BLaER1 (cell line): ENCODE data around the gene KNDC1.
A peak's percentile ranks its signal among the peaks of the same experiment; 100 is the strongest.

ENCODE experiments used
- H3K27ac ChIP-seq: shearing (Covaris generic); formaldehyde crosslinking; 2 replicates; pipeline ENCODE4 v1.8.1; 2022
- H3K27me3 ChIP-seq: shearing (Covaris generic); formaldehyde crosslinking; 2 replicates; pipeline ENCODE4 v1.8.1; 2022
- H3K36me3 ChIP-seq: shearing (Covaris generic); formaldehyde crosslinking; 2 replicates; pipeline ENCODE4 v1.8.1; 2022
- H3K4me1 ChIP-seq: shearing (Covaris generic); formaldehyde crosslinking; 2 replicates; pipeline ENCODE4 v1.8.1; 2022
- H3K4me2 ChIP-seq: shearing (Covaris generic); formaldehyde crosslinking; 2 replicates; pipeline ENCODE4 v1.8.1; 2022
- H3K4me3 ChIP-seq: shearing (Covaris generic); formaldehyde crosslinking; 2 replicates; pipeline ENCODE4 v1.8.1; 2022
- H3K9ac ChIP-seq: shearing (Covaris generic); formaldehyde crosslinking; 2 replicates; pipeline ENCODE4 v1.8.1; 2022
- H3K9me3 ChIP-seq: shearing (Covaris generic); formaldehyde crosslinking; 2 replicates; pipeline ENCODE4 v1.8.1; 2022
- H4K20me1 ChIP-seq: shearing (Covaris generic); formaldehyde crosslinking; 2 replicates; pipeline ENCODE4 v1.8.1; 2022
- Cebpa-rat ChIP-seq: shearing (Covaris generic); IDR thresholded peaks from 2 replicates; pipeline ENCODE4 v1.8.1; 2022

KNDC1 gene

DNA sequence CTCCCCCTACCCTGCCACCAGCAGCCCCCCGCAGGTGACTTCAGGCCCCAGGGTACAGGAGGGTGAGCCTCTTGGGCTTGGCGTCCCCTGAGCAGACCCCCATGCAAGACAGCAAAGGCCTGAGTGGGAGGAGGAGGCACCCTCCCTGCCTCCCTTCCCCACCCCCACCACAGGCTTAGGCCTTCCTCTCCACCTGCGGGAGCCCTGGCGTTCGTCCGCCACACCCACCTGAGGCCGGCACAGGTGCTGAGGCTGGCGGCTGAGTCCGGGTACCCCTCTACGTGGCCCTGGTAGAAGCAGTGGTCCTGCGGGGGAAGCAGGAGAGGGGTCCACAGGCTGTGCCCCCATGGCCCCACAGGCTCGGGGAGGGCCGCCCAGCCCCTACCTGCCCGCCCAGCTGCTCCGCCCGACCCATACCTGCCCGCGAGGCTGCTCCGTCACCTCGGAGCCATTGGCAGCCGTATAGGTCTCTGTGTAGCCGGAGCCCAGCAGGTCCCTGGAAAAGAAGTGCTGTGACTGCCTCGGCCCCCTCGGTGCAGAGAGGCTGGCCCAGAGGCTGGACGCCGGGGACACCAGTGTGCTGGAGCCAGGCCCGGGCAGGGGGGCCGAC is 113.6 kb downstream of the KNDC1 start:
- H3K4me1 ChIP-seq = peaks cover 59% of the 10 kb centered on the region
- no peak for TF ChIP-seq Cebpa-rat

DNA sequence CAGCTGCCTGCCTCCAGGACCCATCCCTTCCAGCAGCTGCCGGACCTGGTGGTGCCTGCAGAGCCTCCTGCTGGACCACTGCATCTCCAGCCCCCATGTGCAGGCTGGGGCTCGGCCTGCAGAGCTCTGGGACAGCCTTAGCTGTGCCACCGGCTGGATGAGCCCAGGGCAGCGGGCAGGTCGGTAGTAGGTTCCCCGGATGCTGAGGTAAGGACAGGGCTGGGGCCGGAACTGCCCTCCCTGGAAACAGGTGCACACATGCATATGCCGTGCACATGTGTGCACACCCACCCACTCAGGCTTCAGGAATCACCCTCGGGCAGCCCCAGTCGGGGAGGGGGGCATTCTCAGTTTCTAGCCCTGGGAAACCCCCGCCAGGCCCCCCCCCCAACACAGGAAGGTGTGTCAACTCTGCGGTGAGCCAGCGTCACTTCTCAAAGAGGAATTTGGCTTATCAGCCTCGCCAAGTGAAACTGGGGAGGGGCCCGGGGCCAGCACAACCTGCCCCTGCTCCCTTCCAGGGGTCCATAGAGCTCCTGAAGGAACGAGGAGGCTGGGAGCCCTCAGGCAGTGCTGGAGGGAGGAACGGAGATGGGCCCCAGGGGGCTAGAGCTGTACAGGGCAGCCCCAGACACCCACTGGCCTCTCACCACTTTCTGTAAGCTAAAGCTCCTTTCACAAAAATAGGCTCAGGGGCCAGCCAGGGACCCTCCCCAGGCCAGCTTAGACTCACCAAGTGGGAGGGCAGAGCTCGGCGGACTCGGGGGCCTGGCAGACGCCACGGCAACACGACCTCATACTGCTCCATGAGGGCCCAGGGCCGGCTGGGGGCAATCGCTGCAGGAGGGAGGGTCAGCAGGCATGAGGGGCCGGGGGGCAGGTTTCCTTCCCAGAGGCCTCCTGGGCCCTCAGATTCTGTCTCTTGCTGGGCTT is 115.0 kb downstream of the KNDC1 start:
- Histone ChIP-seq H3K4me1 (peaks cover 61% of the 10 kb centered on the region), H4K20me1 (peaks cover 56% of the 10 kb centered on the region), H3K4me2 (peak overlapping the region; percentile 96), H3K27ac (no peak overlapping the region), H3K4me3 (peak overlapping the region; percentile 45), H3K9ac (no peak overlapping the region), H3K9me3 (no peaks in the 10 kb centered on the region), H3K36me3 (peaks cover 21% of the 10 kb centered on the region), H3K27me3 (peaks cover 30% of the 10 kb centered on the region)
- TF ChIP-seq Cebpa-rat = no peak

More for the DNA sequence above, 113.6 kb downstream of the KNDC1 start:
- Histone ChIP-seq H3K9me3 (no peaks in the 10 kb centered on the region), H3K4me3 (no peak overlapping the region), H3K9ac (no peak overlapping the region), H3K36me3 (peaks cover 7% of the 10 kb centered on the region; the same call in 1 of the 2 replicates), H4K20me1 (peaks cover 43% of the 10 kb centered on the region), H3K4me2 (no peak overlapping the region), H3K27ac (no peak overlapping the region), H3K27me3 (peaks cover 30% of the 10 kb centered on the region)

DNA sequence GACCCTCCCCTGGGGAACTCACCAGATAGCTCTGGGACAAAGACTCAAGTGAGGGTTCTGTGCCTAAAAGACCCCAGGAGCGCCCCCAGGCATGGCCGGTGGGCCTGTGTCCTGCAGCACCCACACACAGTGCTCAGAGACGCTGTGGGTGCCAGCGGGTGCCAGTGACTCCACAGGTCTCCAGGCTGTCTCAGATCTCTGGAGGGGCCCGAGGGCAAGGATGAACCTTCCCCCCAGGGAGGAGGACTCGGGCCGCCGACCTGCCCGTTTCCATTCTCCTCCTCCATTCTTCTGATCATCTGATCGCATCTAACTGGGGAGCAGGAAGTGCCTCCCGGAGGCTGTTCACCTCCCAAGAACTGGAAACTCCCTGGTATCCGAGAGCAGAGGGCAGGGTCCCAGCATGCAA is 115.7 kb downstream of the KNDC1 start:
- H3K4me2 ChIP-seq = peak overlapping the region; percentile 96
- no peak overlapping the region for H3K27ac ChIP-seq
- peaks cover 56% of the 10 kb centered on the region for H3K4me1 ChIP-seq
- peaks cover 27% of the 10 kb centered on the region for H3K36me3 ChIP-seq
- peaks cover 63% of the 10 kb centered on the region for H4K20me1 ChIP-seq
- no peaks in the 10 kb centered on the region for H3K9me3 ChIP-seq
- TF ChIP-seq Cebpa-rat = no peak
- no peak overlapping the region for H3K9ac ChIP-seq
- H3K27me3 ChIP-seq = peaks cover 30% of the 10 kb centered on the region
- peak overlapping the region; percentile 57; the same call in 1 of the 2 replicates for H3K4me3 ChIP-seq
